Parathyroid adenoma (tissue), 2 donors: Measurements from ENCODE around the gene ANP32A.
A peak's percentile ranks its signal among the peaks of the same experiment; 100 is the strongest.

ENCODE experiments used
- H2AFZ ChIP-seq: fragments of 300-600 bp; sonication (generic); one replicate; pipeline ENCODE4 v1.7.0; 2017; ENCODE audit warnings: antibody characterized with exemption, mild to moderate bottlenecking
- H3K27ac ChIP-seq: fragments of 300-600 bp; sonication (generic); one replicate; pipeline ENCODE4 v1.7.0; 2017
- H3K27me3 ChIP-seq: fragments of 300-600 bp; sonication (generic); one replicate; pipeline ENCODE4 v1.7.0; 2017; ENCODE audit warnings: low read length; ENCODE audit not compliant: control insufficient read depth, insufficient read depth
- H3K36me3 ChIP-seq: fragments of 300-600 bp; sonication (generic); one replicate; pipeline ENCODE4 v1.7.0; 2017; ENCODE audit warnings: low read length; ENCODE audit not compliant: control insufficient read depth, insufficient read depth
- H3K4me1 ChIP-seq: fragments of 300-600 bp; sonication (generic); one replicate; pipeline ENCODE4 v1.7.0; 2017; ENCODE audit warnings: control low read depth
- H3K4me2 ChIP-seq: fragments of 300-600 bp; sonication (generic); one replicate; pipeline ENCODE4 v1.7.0; 2017; ENCODE audit warnings: low read length
- H3K4me3 ChIP-seq: fragments of 300-600 bp; sonication (generic); one replicate; pipeline ENCODE4 v1.7.0; 2017; ENCODE audit warnings: low read depth, low read length
- H3K79me2 ChIP-seq: fragments of 300-600 bp; sonication (generic); one replicate; pipeline ENCODE4 v1.7.0; 2017; ENCODE audit warnings: control low read depth
- H3K9ac ChIP-seq: fragments of 300-600 bp; sonication (generic); one replicate; pipeline ENCODE4 v1.7.0; 2017; ENCODE audit warnings: mild to moderate bottlenecking
- H3K9me3 ChIP-seq: fragments of 300-600 bp; sonication (generic); one replicate; pipeline ENCODE4 v1.7.0; 2017; ENCODE audit warnings: low read length; ENCODE audit not compliant: control insufficient read depth
- TF ChIP-seq, protein P1 (sequence below): fragments of 300-600 bp; sonication (generic); IDR thresholded peaks from one replicate; pipeline ENCODE4 v1.7.0; 2017; ENCODE audit warnings: antibody characterized with exemption, mild to moderate bottlenecking
- donor health status: primary hyperparathyroidism.

ANP32A gene

DNA sequence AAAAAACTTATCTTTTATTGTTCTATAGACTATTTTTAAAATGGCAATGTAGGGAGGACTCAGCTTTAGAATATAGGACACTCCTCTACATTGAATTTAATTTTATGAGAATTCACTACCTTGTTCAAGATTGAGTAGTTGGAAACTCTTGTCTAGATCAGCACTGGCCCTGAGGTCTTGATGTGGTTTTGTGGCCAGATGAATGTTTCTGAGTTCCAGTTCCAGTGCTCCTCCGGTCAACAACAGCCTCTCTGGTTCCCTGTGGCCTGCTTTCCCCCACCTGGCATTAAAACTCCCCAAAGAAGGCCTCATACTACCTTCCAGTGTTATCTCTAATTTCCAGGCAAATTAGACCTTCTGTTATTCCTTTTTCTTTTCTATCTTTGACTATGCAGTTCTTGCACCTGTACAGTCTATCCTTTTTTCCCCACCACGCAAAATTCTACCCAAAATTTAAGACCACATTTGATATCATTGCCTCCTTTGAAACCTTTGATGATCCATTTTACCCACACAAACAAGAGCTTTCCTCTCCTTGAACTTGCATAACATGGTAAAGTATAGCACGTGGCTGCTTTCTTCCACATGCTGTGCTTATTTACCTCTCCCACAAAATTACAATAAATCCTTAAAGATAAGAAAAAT, 9.6 kb upstream of the ANP32A start:
- Histone ChIP-seq H3K27ac (no peak overlapping the region), H3K4me2 (no peak overlapping the region), H3K9ac (no peak overlapping the region), H2AFZ (no peak overlapping the region), H3K36me3 (no peaks in the 10 kb centered on the region), H3K79me2 (no peaks in the 10 kb centered on the region), H3K4me1 (no peaks in the 10 kb centered on the region), H3K9me3 (no peaks in the 10 kb centered on the region), H3K4me3 (no peak overlapping the region), H3K27me3 (no peaks in the 10 kb centered on the region)
- TF ChIP-seq, protein P1, sequence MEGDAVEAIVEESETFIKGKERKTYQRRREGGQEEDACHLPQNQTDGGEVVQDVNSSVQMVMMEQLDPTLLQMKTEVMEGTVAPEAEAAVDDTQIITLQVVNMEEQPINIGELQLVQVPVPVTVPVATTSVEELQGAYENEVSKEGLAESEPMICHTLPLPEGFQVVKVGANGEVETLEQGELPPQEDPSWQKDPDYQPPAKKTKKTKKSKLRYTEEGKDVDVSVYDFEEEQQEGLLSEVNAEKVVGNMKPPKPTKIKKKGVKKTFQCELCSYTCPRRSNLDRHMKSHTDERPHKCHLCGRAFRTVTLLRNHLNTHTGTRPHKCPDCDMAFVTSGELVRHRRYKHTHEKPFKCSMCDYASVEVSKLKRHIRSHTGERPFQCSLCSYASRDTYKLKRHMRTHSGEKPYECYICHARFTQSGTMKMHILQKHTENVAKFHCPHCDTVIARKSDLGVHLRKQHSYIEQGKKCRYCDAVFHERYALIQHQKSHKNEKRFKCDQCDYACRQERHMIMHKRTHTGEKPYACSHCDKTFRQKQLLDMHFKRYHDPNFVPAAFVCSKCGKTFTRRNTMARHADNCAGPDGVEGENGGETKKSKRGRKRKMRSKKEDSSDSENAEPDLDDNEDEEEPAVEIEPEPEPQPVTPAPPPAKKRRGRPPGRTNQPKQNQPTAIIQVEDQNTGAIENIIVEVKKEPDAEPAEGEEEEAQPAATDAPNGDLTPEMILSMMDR, result no peak

DNA sequence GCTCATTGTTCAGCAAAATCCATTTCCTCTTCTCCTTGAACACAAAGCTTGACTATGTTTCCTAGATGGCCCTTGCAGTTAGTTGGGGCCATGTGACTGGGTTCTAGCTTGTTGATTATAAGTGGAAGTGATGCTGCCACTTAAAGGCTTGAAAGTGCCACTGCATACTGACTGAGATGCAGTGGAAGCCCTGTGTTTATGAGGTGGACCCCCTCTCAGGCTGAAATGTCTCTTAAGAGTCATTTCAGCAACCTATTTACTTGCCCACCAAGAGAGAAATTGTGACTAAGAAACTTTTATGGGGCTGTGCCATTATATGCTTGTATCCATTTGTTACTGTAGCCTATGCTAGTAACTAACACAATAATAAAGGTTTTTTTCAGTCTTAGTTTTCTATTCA, 8.4 kb upstream of the ANP32A start:
- Histone ChIP-seq H3K4me1 (no peaks in the 10 kb centered on the region), H3K36me3 (no peaks in the 10 kb centered on the region), H3K4me3 (no peak overlapping the region), H3K79me2 (no peaks in the 10 kb centered on the region), H3K9me3 (no peaks in the 10 kb centered on the region), H3K9ac (no peak overlapping the region), H2AFZ (no peak overlapping the region), H3K27me3 (no peaks in the 10 kb centered on the region), H3K27ac (no peak overlapping the region), H3K4me2 (no peak overlapping the region)
- TF ChIP-seq, protein P1, result peak; percentile 23

DNA sequence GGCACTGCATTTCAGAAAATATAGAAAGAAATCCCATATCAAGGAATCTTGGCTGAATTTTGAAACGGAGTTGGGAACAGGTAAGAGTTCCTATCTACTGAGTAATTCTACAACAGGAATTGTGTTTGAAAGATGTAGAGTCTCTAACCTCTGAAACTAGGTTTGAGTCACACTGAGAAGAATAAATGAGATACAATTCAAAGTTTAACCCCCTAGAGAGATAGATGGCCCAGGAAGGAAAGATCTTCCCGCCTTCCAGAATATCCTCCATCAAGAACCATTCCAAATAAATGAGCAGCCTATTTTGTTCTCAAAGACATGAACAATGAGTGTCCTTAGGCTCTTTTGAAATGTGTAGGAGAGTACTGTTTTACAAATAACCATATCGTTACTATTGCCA, 2.9 kb upstream of the ANP32A start:
- TF ChIP-seq, protein P1, result no peak
- Histone ChIP-seq H3K4me3 (no peak overlapping the region), H3K27ac (no peak overlapping the region), H3K9ac (no peak overlapping the region), H3K9me3 (no peaks in the 10 kb centered on the region), H3K27me3 (no peaks in the 10 kb centered on the region), H3K79me2 (no peaks in the 10 kb centered on the region), H3K4me1 (no peaks in the 10 kb centered on the region), H2AFZ (no peak overlapping the region), H3K36me3 (no peaks in the 10 kb centered on the region), H3K4me2 (no peak overlapping the region)

DNA sequence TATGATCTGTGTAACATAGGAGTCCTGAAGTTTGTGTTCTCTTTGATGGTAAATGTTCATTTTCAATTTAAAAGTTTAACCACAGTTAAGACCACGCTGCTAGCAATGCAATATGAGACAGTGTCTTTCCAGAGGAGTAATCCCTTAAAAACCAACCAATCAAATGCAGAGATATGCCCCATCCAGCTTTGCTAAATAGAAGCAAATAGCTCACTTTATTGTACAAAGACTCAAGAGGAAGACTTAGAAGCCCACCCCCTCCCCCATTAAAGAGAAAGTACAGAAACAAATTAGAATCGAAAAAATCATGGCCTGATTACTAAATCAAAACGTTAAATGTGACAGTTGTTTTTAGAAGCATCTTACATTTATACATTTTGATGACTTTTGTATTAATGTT, 2.1 kb upstream of the ANP32A start:
- no peaks in the 10 kb centered on the region for H3K36me3 ChIP-seq
- H3K9ac ChIP-seq, result no peak overlapping the region
- H3K27ac ChIP-seq, result no peak overlapping the region
- H3K27me3 ChIP-seq, result no peaks in the 10 kb centered on the region
- H3K4me3 ChIP-seq, result no peak overlapping the region
- no peak overlapping the region for H3K4me2 ChIP-seq
- no peaks in the 10 kb centered on the region for H3K79me2 ChIP-seq
- no peak overlapping the region for H2AFZ ChIP-seq
- TF ChIP-seq, protein P1, result no peak
- H3K4me1 ChIP-seq, result no peaks in the 10 kb centered on the region
- H3K9me3 ChIP-seq, result no peaks in the 10 kb centered on the region

DNA sequence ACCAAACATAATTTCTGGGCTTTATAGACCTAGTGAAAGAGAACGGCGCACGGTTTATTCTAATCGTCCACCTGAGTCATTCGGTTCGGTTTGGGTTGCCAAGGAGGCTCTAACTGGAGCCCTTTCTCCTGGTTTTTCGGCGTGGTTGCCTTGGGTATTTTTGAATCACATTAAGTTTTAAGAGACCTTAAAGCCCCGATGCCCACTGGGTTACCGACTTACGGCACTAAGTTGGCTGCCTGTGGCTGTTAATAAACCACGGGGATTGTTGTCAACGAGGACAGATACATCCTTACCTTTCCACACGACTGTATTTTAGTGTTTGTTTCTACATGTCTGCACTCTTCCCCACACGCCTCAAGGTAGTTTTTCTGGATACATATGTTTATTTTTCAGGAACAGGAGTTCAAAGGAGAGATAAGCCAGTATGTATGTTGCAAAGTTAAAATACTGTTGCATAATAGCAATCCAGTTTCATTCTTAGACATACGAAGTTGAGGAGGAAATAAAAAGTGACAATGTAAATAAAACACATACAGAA, 1.2 kb upstream of the ANP32A start:
- no peak overlapping the region for H3K9ac ChIP-seq
- no peaks in the 10 kb centered on the region for H3K79me2 ChIP-seq
- peak overlapping the region; percentile 92 for H3K4me3 ChIP-seq

More for the DNA sequence above, 1.2 kb upstream of the ANP32A start:
- H3K4me2 ChIP-seq, result peak overlapping the region; percentile 96
- H3K4me1 ChIP-seq, result no peaks in the 10 kb centered on the region
- H3K27me3 ChIP-seq, result no peaks in the 10 kb centered on the region
- TF ChIP-seq, protein P1, result no peak
- no peaks in the 10 kb centered on the region for H3K9me3 ChIP-seq
- no peaks in the 10 kb centered on the region for H3K36me3 ChIP-seq
- no peak overlapping the region for H2AFZ ChIP-seq
- peak overlapping the region; percentile 87 for H3K27ac ChIP-seq
